SU-DHL-6 (cell line): ENCODE data around the gene WASL.

Source experiments
- CTCF ChIP-seq: fragments of 200-600 bp; sonication (generic); IDR thresholded peaks from one replicate; pipeline ENCODE4 v1.5.1; 2017; ENCODE audit warnings: antibody characterized with exemption, mild to moderate bottlenecking, low read length, moderate library complexity; ENCODE audit not compliant: insufficient read depth, poor library complexity, severe bottlenecking
- EZH2phosphoT487 ChIP-seq: fragments of 200-600 bp; sonication (generic), shearing (Covaris generic); conservative IDR thresholded peaks from 2 replicates; pipeline ENCODE4 v1.6.1; 2018; ENCODE audit warnings: mild to moderate bottlenecking, antibody characterized with exemption, low read length, moderate library complexity, mixed read lengths

- TF ChIP-seq CTCF (no peak), EZH2phosphoT487 (no peak)
Measured at GRCh38 chr7:123729218-123729578, 19.6 kb downstream of the WASL start.
